ENCODE data around the gene AEBP1. TPM values are rescaled to one million over a fixed set of nuclear protein-coding genes. Genes with fewer than 3 reads are reported as not detected.

AEBP1 gene
- total RNA-seq, 1 experiment from 2014 or later = 0.54 TPM

DNA sequence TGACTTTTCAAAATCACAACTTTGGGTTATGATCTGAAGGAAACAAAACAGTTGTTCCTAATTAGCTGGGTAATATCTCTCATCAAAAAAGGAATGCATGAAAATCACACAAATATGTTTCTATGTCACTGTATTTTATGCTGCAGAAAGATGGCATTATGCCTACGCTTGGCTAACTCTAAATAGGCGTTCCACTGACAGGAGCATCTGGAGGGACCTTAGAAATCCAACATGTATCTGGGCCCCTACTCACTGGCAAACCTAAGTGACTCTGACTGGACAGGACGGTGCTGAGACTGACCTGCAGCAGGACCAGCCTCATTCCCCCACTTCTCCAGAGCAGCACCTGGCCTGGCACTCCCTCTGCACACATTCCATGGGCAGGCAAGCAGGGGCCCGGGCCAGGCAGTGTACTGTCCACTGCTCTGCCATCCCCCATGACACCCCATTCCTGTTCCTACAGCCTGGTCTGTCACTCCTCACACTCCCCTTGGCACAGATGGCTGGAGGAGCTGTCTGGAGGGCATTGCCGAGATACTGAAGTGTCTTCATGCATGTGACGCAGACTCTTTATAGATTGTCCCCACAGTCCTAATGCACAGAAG lies 39.6 kb downstream of the AEBP1 start:
- Histone ChIP-seq H3K36me3 (ENCODE audit: control insufficient read depth, insufficient read depth, low read length) (no peaks in the 10 kb centered on the region), H3K4me3 (ENCODE audit: low read depth, low read length) (no peak overlapping the region), H3K27me3 (replicated peaks; ENCODE audit: control insufficient read depth, insufficient read depth, low read length) (no peaks in the 10 kb centered on the region), H3K9me3 (no peaks in the 10 kb centered on the region), H3K4me1 (peaks cover 7% of the 10 kb centered on the region)
- Mint-ChIP-seq H3K4me3 (ENCODE audit: unreplicated experiment) (no peak overlapping the region), H3K9me3 (ENCODE audit: unreplicated experiment) (no peaks in the 10 kb centered on the region), H3K4me1 (ENCODE audit: low read depth, unreplicated experiment) (peaks cover 7% of the 10 kb centered on the region), H3K27ac (ENCODE audit: unreplicated experiment) (no peak overlapping the region), H3K27me3 (ENCODE audit: insufficient read depth, unreplicated experiment) (no peaks in the 10 kb centered on the region), H3K36me3 (ENCODE audit: insufficient read depth, unreplicated experiment) (no peaks in the 10 kb centered on the region)
- ChIA-PET POLR2A (no interaction called here), CTCF (no interaction called here)
- no TSS peak for BruUV-seq (replicated peaks)
- intact Hi-C loops (cut with micrococcal nuclease; ENCODE audit: unreplicated experiment) = no loop called here
- DNase-seq = peak in 1 of 2 experiments; percentile 10
- TF ChIP-seq, protein P1, sequence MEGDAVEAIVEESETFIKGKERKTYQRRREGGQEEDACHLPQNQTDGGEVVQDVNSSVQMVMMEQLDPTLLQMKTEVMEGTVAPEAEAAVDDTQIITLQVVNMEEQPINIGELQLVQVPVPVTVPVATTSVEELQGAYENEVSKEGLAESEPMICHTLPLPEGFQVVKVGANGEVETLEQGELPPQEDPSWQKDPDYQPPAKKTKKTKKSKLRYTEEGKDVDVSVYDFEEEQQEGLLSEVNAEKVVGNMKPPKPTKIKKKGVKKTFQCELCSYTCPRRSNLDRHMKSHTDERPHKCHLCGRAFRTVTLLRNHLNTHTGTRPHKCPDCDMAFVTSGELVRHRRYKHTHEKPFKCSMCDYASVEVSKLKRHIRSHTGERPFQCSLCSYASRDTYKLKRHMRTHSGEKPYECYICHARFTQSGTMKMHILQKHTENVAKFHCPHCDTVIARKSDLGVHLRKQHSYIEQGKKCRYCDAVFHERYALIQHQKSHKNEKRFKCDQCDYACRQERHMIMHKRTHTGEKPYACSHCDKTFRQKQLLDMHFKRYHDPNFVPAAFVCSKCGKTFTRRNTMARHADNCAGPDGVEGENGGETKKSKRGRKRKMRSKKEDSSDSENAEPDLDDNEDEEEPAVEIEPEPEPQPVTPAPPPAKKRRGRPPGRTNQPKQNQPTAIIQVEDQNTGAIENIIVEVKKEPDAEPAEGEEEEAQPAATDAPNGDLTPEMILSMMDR (IDR thresholded peaks at IDR 0.05; ENCODE audit: insufficient read depth in 1 of 2, low read depth in 1 of 2, low read length in 1 of 2, severe bottlenecking in 1 of 2, unreplicated experiment in 1 of 2) = no peak

DNA sequence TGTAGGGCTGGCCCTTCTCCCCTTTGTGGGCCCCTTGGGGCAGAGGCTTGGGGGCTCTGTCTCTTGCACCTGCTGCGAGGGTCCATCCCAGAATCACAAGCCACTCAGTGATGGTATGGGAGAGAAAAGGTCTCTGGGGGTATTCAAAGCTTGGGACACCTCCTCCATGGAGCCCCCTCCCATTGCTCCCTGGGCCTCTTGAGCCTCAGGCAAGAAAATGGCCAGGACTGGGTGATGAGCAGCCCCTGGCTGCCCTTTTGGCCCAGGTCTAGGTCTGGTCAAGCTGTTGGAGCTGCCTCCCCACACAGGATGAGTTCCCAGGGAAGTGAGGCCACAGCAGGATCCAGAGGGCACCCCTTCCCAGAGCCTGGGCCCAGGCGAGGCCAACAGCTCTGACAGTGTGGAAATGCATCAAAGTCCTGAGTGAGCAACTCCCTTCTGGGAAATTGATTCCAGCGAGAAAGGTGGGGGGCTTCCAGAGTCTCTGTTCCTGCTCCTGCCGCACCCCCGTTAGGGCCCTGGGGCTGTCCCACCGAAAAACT lies 40.4 kb downstream of the AEBP1 start:
- BruUV-seq (replicated peaks) = no TSS peak
- Histone ChIP-seq H3K36me3 (ENCODE audit: control insufficient read depth, insufficient read depth, low read length) (no peaks in the 10 kb centered on the region), H3K4me1 (peaks cover 7% of the 10 kb centered on the region), H3K4me3 (ENCODE audit: low read depth, low read length) (no peak overlapping the region), H3K9me3 (no peaks in the 10 kb centered on the region), H3K27me3 (replicated peaks; ENCODE audit: control insufficient read depth, insufficient read depth, low read length) (no peaks in the 10 kb centered on the region)
- Mint-ChIP-seq H3K36me3 (ENCODE audit: insufficient read depth, unreplicated experiment) (no peaks in the 10 kb centered on the region), H3K4me1 (ENCODE audit: low read depth, unreplicated experiment) (peaks cover 7% of the 10 kb centered on the region), H3K27me3 (ENCODE audit: insufficient read depth, unreplicated experiment) (no peaks in the 10 kb centered on the region), H3K4me3 (ENCODE audit: unreplicated experiment) (no peak overlapping the region), H3K9me3 (ENCODE audit: unreplicated experiment) (no peaks in the 10 kb centered on the region), H3K27ac (ENCODE audit: unreplicated experiment) (no peak overlapping the region)
- POLR2A ChIA-PET = no interaction called here
- intact Hi-C loops (cut with micrococcal nuclease; ENCODE audit: unreplicated experiment) = no loop called here
- TF ChIP-seq, protein P1 (IDR thresholded peaks at IDR 0.05; ENCODE audit: insufficient read depth in 1 of 2, low read depth in 1 of 2, low read length in 1 of 2, severe bottlenecking in 1 of 2, unreplicated experiment in 1 of 2) = no peak
- CTCF ChIA-PET = no interaction called here
- DNase-seq = peak in 1 of 2 experiments; percentile 33

DNA sequence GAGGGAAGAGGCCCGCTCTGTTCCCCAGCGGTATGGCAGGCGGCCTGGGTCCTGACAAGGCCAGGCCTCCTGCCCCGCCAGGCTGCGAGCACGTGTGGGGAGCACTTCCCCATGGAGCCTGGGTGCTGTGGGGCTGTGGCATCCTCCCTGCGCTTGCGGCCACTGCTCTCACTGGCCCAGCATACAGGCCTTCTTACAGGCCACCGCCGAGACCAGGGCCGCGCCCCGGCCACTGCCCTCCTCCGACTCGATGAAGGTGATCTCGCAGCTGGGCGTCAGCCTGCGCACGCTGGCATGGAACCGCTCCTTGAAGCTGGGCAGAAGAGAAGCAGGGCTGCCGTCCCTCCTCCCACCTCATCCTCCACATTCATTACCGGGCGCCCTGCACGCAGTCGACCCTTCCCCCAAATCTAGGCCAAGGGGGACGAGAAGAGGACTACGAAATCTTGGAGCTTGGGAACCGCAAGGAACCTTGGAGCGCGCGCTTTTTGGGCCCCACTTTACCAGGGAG lies 40.9 kb downstream of the AEBP1 start:
- H3K4me3 ChIP-seq (ENCODE audit: low read depth, low read length) = no peak overlapping the region
- H3K9me3 ChIP-seq = no peaks in the 10 kb centered on the region
- no peaks in the 10 kb centered on the region for H3K27me3 Mint-ChIP-seq (ENCODE audit: insufficient read depth, unreplicated experiment)
- H3K9me3 Mint-ChIP-seq (ENCODE audit: unreplicated experiment) = no peaks in the 10 kb centered on the region
- H3K27ac Mint-ChIP-seq (ENCODE audit: unreplicated experiment) = no peak overlapping the region
- peaks cover 7% of the 10 kb centered on the region for H3K4me1 Mint-ChIP-seq (ENCODE audit: low read depth, unreplicated experiment)
- CTCF ChIA-PET = no interaction called here
- no peaks in the 10 kb centered on the region for H3K36me3 ChIP-seq (ENCODE audit: control insufficient read depth, insufficient read depth, low read length)
- DNase-seq = peak in 1 of 2 experiments; percentile 12
- no TSS peak for BruUV-seq (replicated peaks)
- H3K4me1 ChIP-seq = peaks cover 7% of the 10 kb centered on the region
- no peaks in the 10 kb centered on the region for H3K36me3 Mint-ChIP-seq (ENCODE audit: insufficient read depth, unreplicated experiment)
- no peak overlapping the region for H3K4me3 Mint-ChIP-seq (ENCODE audit: unreplicated experiment)
- no peaks in the 10 kb centered on the region for H3K27me3 ChIP-seq (replicated peaks; ENCODE audit: control insufficient read depth, insufficient read depth, low read length)
- POLR2A ChIA-PET = no interaction called here
- intact Hi-C loops (cut with micrococcal nuclease; ENCODE audit: unreplicated experiment) = no loop called here
- TF ChIP-seq, protein P1 (IDR thresholded peaks at IDR 0.05; ENCODE audit: insufficient read depth in 1 of 2, low read depth in 1 of 2, low read length in 1 of 2, severe bottlenecking in 1 of 2, unreplicated experiment in 1 of 2) = no peak

Measured in Caco-2 (cell line).